ENCODE data around the gene ZNF148.

ZNF148 gene

DNA sequence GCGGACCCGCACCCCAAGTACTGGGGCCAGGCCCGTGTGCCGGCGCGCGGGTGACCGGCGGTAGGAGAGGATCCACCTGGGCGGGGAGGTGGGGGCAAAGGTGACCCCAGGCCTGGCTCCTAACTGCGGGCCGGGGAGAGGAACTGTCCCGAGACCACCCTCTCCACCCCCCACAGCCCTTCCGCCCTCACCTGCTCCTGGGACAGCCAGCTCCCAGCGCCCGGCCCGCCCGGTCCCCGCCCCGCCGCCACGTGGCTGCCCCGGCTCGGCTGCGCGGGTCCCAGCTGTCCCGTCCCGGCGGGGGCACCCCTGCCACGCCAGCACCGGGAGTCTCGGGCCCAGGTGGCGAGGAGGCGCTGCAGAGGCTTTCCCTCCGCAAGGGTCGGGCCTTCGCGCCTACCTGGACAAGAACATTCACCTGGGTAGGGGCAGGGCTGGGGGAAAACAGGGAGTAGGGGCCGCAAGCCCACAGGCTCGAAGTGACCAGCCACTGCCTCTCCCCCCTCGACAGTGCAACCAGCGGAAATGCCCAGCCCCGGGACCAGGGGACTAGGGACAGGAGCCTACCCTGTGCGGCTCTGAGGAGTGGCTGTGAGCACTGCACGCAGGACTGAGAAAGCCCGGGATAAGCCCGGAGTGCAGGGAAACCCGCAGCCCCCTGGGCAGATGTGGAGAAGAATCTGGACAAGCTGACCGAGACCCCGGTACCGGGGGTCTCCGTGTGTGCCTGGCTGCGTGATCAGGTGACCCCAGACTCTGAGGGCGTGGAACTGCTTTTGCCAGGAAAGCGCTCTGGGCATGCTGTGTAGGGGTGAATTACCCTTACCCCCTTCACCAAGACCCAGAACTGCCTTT lies 162.4 kb downstream of the ZNF148 start, which contains the start of gene SLC12A8:
TSS of gene SLC12A8 (minus strand) at position 240 of the 855 bp plus-strand sequence. CDS start 1,399 bp downstream, outside the sequence.
- DNase-seq: no peak

DNA sequence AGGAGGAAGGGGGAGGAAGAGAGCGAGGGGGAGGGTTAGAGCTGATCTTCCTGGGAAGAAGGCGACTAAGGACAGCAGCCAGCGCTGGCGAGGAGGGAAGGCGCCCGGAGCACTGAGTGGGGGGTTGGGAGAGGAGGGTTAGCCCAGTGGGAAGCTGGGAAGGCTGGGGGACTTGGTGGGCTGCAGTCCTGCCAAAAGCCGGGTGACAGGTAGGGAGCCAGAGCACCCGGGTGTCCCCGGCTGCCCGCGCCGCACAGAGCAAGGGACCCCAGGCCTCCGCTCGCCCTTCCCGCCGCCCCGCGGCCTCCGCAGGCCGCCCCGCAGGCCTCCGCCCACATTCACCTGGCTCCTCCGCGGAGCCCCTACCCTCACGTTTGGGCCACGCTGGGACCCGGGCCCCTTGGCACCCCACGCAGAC lies 163.0 kb downstream of the ZNF148 start:
- DNase-seq: no peak

DNA sequence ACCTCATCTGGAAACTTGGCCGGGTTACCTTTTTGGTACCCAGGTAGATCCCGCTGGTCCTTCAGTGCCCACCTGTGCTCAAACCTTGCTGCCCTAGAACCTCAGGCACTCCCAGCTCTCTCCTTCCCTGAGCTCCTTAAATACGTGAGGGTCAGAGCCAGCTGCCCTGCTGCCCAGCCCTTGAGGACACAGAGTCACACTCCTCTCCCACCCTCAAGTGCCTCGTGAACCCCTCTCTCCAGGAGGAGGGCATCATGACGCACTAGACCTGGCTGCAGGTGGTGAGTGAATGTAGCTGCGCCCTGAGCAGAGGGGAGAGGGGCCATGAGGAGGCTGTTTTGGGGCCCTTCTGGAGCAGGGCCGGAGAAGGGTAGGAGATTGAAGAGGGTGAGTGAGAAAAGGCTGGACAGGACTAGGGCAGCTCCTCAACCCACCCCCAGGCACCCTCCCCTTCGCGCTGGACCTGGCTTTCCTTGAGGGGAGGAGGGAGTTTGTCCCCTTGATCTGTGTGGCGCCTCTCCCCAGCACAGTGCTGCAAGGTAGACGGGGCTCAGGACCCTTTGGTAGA lies 163.5 kb downstream of the ZNF148 start:
- DNase-seq: no peak

DNA sequence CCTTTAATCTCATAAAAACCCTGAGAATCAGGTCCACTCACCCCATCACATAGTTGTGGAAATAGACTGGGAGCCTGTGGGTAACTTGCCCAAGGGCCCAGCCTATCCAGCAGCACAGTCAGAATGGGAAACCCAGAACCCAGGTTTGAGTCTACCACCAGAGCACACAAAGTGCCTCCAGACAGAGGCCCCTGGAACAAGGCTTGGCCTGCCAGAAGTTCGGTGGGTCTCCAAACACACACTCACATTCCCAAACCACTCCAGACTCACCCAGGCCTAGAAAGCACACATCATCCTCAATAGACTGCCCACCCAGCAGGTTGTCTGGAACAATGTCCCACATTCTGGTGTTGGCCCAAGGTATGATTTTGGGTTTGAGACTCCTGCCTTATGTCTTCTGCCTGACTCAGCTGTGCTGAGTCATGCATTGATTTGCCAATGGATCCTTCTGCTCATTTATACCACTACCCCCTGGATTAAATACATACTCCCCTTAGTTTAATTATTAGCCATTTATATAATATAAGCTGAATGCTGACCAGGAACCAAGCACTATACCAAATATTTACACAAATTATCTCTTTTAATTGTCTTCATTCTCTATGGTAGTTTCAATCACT lies 167.1 kb downstream of the ZNF148 start:
- no peak for DNase-seq

DNA sequence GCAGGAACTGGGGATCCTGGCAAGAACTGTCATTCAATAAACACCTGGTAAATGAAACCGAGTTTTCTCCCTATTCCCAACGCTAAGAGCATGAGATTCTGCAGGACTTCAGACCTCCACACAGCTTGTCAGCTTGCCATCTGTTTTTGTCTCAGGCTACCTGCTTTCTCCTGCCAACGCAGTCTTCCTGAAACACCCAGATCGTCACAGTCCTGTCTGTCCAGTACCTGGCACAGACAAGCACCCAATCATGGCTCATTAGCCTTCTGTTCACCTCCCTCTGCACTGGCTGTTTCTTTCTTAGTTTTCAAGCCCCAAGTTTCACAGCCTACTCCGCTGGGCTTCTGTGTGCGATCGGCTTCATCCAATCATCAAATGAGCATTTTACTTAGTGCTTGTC lies 167.6 kb downstream of the ZNF148 start:
- no peak for DNase-seq

DNA sequence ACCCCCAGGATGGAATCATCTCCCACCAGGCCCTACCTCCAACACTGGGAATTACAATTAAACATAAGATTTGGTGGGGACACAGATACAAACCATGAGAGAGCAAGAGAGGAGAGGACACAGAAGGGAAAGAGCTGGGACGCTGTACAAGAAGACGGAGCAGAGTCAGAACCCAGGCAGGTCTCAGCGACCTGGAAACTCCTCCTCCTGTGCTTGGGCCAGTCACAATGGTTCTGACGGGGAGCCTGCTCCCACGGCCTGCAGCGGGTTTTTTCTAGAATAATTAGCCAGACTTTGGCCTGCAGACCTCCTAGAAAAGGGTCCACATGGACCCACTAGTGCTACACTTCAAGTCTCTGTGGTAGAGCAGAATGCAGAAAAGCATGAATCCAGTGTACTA lies 168.2 kb downstream of the ZNF148 start:
- DNase-seq: no peak

DNA sequence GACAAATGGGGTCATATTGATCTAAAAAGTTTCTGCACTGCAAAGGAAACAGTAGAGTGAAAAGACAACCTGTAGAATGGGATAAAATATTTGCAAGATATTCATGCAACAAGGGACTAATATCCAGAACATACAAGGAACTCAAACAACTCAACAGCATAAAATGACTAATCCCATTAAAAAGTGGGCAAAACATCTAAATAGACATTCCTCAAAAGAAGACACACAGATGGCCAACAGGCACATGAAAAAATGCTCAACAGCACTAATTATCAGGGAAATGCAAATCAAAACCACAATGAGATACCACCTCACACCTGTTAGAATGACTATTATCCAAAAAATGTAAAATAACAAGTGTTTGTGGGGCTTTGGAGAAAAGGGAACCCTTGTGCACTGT lies 171.4 kb downstream of the ZNF148 start:
- DNase-seq: no peak

DNA sequence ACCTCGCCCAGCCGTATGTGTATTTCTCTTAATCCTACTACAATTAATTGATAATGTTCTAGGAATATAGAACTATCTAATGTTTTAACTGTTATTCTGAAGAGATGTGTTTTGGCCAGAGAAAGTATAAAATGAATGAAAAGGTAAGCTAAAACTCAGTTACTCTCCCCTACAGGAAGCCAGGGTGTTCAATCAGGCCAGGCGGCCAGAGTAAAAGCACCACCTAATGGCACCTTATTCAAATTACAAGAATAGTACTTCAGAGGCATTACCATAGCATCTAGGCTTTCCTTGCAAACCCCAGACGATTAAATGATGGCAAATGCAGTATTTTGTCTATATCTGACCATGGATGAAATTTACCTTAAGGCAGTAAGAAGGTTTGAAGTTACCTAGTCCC lies 172.9 kb downstream of the ZNF148 start:
- DNase-seq: no peak

DNA sequence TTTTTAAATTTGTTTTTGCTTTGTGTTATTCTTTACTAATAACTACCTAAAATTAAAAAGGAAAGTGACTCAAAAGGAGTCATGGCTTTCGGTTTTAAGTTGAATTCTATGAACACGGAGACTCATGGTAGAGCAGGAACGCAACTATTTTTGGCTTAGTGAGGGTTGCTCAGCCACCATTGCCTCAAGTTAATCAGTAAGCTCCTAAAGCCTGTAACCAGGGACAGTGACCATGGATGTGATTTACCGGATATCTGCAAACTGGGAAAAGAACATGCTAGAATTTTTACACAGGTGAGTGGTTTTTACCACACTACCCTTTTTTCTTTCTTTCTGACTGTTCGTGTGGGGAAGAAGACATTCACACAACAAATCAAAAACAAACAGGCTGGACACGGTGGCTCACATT lies 174.4 kb downstream of the ZNF148 start:
- DNase-seq: no peak

DNA sequence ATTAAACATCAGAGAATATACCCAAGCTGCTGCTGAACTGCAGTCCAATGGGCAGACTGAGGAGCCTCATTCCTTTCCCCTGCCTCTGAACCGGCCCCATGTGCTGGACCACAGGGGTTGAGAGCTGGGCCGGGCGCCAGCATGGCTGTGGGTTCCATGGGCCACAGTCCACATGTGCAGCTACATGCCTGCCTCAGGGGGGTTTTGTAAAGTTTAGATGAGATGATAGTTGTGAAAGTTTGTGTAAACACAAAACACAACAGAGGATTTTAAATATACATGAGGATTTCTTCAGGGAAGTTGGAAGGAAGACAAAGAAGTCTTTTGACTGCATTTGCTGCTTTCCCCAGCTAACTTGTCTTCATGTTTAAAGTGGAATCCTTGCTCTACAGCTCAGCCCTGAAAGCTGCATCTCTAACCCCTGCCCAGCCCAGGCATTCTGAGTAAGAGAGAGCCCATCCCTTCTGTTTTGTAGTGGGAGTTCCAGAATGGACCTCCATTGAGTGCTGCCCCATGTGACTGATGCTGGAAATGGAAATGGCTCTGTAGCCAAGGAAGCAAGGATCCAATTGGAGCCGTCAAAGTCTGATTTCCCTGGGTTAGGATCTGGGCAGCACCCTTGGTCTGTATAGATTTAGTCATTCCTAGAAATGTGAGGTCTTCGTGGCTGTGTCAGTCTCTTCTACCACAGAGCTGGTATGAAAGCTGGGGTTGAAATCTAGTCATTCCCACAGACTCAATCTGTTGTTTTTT lies 180.1 kb downstream of the ZNF148 start:
- DNase-seq: no peak

DNA sequence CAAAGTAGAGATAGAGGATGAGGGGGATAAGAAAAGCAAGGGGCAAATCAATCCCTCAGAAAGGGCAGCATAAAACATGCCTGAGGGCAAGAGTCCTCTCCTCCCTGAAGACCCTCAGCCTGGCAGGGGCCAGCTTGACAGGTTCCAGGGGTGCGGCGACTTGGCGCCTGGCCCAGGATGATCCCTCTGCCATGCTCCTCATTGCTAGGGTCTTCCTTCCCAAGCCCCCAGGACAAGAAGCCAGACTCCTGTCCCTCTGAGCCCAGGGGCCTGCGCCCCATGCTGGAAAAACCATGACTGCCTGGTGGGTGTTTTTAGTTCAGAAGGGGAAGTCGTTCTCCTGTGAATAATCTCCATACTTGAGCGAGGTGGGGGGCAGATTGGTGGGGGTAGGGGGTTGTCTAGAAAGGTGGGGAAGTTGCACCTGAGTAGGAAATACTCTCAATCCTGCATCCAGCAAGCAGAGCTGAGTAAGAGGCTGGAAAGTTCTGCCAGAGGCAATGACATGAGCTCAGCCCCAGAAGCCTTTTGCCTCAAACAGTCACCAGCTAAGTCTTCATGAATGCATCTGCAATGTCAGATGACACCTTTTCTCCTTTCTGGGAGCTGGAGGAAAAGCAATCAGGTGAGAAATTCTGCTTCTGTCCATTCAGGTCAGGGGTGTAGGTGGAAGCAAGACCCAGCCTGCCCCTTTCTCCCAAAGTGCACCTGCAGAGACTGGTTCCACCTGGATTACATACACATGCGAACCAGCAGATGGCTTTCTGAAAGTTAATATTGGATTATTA lies 180.9 kb downstream of the ZNF148 start:
- no peak for DNase-seq

DNA sequence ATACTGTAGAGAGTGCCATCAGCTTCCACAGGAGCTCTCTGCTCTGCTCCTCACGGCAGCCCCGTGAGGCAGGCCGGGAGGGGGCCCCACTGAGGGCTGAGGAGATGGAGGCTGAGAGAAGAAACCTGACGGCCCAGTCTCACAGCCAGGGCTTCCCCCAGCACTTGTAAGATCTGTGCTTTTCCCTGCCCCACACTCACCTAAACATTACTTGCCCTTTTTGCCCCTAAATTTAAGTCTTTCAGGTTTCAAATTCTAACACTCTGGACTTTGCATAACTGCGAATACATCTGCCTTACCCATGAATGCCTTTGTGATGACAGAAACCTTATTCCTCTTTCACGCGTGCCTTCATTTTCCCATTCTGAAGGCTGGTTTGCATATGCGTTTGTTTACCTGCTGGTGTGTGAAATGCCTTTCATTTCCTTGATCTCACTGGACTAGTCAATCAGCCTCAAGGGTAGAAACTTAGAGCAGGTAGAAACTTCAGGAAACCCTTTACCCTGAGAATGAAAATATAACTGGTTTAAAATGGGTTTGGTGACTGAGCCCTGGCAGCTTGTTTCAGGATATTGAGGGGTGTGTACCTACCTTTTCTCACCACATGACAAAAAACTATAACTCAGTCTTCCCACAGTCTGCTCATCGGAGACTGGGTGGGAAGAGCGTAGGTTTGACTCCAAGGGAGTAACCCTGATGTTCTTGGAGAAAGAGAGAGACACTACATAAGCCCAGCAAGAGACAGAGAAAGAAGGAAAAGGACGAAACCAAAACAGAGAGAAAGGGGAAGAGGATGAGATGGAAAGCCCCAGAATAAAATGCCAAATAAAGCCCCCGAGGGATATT lies 182.7 kb downstream of the ZNF148 start:
- no peak for DNase-seq

DNA sequence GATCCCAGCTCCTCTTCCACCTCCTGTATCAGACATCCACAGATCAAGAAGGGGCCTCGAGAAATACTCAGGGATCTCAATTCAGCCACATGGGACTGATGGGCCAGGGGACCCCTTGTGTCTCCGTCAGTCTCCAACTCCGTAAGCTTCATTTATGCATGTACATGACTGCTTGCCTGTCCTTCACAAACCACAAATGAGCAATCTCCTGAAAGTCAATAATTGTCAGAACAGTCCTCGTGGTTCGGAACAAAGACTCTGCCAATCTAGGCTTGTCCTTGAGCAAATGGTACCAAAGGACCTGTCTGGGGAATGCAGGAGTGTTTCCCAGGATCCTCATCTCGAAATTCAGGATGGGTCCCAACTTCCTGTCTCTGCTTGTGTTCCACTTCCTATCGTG lies 183.4 kb downstream of the ZNF148 start:
- DNase-seq: no peak

DNA sequence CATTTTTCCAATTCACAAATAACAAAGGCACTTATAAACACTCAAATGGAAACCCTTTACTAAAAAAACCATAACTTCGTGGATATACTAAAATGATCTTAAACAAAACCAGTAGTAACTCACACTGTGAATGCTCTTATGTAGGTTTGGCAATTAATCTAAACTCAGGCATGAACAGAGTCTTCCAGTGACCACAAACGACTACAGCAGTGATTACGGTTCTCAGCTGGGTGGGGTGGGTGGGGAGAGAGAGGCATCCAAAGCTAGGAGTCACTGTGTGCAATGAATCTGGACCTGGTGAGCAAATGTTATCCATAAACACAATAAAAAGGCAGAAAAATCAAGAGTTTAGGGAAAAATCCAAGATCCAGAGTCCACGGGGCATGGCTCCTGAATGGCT lies 183.9 kb downstream of the ZNF148 start:
- no peak for DNase-seq

DNA sequence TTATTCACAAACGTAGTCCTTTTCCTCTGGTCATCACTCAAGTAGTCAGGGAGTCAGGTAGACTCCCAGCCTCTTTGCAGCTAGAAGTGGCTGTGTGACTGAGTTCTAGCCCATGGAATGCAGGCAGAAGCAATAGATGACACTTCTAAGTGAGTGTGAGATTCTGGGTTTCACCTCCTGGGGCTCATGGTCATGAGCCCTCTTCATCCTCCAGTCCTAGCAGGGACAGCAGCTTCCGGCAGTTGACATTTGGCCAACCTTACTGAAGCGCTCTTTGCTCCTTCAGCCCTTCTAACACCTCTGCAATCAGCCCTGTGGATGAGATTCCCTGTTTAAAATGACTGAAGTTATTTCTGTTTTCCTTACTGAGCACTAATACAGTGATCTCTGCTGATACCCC lies 184.3 kb downstream of the ZNF148 start:
- no peak for DNase-seq

DNA sequence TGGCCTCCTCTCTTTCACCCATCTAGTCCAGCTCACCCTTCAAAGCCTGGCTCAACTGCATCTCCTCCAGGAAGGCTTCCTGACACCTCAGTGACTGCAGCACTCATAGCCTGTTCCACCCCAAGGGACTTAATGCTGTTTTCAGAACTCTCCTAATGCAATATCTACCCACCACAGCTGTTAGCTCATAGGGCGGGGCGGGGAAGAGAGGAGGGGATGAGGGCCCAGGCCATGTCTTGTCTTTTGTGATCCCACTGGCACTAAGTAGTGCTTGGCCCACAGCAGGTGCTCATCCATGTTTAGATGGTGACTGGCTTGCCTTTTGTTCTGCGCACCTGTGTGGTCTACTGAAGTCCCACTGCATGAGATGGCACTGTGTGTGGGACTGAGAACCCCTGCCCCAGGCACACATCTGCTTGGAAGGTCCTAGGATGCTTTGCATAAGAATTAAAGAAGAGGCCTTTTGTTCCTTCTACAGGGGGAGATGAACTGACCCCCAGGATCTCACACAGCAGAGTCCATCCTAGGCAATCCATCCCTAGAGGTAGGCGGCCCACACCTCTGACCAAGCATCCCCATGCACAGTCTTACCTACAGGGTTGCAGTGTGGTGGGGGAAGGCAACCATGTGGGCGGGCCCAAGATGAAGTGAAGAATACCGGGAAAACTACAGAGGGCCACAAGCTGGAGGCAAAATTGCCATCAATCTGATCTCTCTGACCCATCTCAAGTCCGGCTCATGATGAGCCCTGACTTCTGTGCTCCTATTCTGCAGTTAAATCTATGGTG lies 185.6 kb downstream of the ZNF148 start:
- no peak for DNase-seq

DNA sequence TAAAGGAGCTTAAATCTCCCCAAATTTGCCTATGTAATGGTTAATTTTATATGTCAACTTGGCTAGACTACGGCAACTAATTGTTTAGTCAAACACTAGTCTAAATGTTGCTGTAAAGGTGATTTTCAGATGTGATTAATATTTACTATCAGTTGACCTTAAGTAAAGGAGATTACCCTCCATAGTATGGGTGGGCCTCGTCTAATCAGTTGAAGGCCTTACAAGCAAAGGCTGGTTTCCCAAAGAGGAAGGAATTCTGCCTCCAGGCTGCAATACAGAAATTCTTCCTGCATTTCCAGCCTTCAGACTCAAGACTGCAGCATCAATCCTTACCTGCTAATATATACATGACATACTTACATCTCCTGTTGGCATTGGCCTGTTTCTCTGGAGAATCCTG lies 186.2 kb downstream of the ZNF148 start:
- DNase-seq: no peak

DNA sequence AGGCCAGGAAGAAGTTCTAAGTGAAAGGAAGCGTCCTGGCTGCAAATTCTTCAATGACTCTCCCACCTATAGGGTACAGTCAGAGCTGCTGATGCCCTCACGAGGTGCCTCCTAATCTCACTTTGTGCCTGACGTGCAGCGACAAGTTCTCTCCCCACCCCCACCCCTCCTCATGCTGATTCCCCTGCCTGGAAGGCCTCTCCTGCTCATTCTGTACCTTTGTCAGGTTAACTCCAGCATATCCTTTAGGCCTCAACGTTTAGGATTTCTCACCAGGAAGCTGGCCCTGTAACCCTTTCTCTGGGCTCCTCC lies 187.6 kb downstream of the ZNF148 start:
- DNase-seq: no peak

DNA sequence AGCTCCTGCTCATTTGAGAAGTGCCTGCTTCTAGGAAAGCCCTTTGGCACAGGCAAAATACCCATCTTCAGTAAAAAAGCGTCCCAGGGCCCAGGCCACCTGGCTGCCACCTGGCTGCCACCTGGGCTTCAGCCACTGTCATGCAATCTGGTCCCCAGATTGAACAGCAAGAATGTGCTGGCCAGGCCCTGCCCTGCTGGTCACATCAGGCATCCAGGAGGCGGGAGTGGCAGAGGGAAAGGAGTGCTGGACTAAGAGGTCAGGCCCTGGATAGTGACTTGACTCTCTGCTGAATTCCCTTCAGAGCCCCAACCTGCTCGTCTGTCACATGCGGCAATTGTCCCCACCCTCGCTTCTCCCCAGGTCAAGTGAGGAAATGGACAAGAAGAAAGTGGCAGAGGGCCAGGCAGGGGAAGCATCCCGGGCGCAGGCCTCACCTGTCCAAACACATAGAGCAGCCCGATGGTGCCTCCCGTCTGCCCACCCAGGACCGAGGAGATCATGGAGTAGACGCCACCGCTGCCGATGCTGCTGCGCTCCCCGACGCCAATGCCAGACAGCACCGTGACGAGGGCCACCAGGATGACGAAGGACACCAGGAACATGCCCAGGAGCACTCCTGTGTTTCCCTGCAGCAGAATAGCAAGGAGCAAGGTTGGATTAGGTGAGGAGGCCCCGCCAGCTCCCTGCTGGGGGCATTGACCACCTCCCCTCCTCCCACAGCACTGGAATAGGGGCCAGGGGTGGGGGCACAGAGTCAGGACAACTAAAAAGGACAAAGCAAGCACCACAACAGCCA lies 188.1 kb downstream of the ZNF148 start:
- no peak for DNase-seq

DNA sequence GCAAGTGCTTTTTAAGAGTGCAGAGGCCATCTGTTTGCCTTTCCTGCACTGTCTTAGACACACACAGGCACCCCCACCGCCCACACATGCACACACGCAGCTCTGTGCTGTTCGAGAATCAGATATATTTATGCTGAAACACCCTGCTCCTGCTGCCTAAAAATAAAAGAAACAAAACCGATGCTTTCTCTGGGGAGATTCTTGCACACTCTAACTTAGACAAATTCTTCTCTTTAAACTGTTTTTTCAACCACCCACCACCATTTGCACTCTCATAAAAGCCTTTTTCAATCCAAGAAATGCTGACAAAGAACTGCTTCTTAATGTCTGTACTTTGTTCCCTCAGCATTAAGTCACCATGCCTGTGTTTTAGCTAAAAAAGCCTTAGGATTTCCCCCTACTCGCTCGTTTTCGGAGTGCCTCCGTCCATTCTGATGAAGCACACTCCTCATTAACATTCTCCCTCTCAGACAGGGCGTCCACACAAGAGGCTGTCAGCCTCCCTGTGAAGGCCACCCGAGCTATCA lies 188.8 kb downstream of the ZNF148 start:
- no peak for DNase-seq

Measured in NCI-H2081 treated with DMSO at 0.1 percent for 48 hours (cell line).